ENCODE measurements around the gene PIM1.
"Not testable (repeated sequence)": the region's sequence is repeated elsewhere in the genome, so short reads cannot be mapped to it uniquely, and the experiment has no call there.

The PIM1 gene

GRCh38 chr6:37169496-37170272 is at the start of gene PIM1:
Gene PIM1, plus strand, starts transcription at chr6:37170152. Its CDS starts 424 bp downstream, at chr6:37170576.
- DNase-seq, result peak; percentile 98

- no peak for DNase-seq
Observed at GRCh38 chr6:37121556-37121955, 48.4 kb upstream of the PIM1 start.

- DNase-seq, result no peak
Observed at GRCh38 chr6:37122861-37123260, 47.1 kb upstream of the PIM1 start.

GRCh38 chr6:37123957-37124729 is 45.8 kb upstream of the PIM1 start:
- no peak for DNase-seq

- no peak for DNase-seq
Observed at GRCh38 chr6:37125774-37126492, 44.0 kb upstream of the PIM1 start.

- no peak for DNase-seq
Observed at GRCh38 chr6:37126493-37126958, 43.4 kb upstream of the PIM1 start.

GRCh38 chr6:37126961-37127616 is 42.9 kb upstream of the PIM1 start:
- no peak for DNase-seq

- DNase-seq, result peak; percentile 30
Observed at GRCh38 chr6:37127961-37128862, 41.7 kb upstream of the PIM1 start.

- not testable (repeated sequence) for DNase-seq
Observed at GRCh38 chr6:37128863-37129443, 41.0 kb upstream of the PIM1 start.

- DNase-seq, result no peak
Observed at GRCh38 chr6:37129566-37129965, 40.4 kb upstream of the PIM1 start.

GRCh38 chr6:37130704-37131103 is 39.2 kb upstream of the PIM1 start:
- DNase-seq, result no peak

- DNase-seq, result no peak
Observed at GRCh38 chr6:37131104-37131959, 38.6 kb upstream of the PIM1 start.

GRCh38 chr6:37131960-37132253 is 38.0 kb upstream of the PIM1 start:
- DNase-seq, result no peak

GRCh38 chr6:37134036-37134395 is 35.9 kb upstream of the PIM1 start:
- no peak for DNase-seq

- no peak for DNase-seq
Observed at GRCh38 chr6:37134396-37135191, 35.4 kb upstream of the PIM1 start.

- no peak for DNase-seq
Observed at GRCh38 chr6:37135835-37136694, 33.9 kb upstream of the PIM1 start.

- no peak for DNase-seq
Observed at GRCh38 chr6:37136821-37137200, 33.1 kb upstream of the PIM1 start.

GRCh38 chr6:37137201-37138090 is 32.5 kb upstream of the PIM1 start:
- no peak for DNase-seq
